C4-2B (cell line): ENCODE results near the gene CPZ.

Source experiments
- CTCF ChIP-seq: fragments of 450-650 bp; conservative IDR thresholded peaks from 2 replicates; pipeline ENCODE4 v1.5.1; 2017; ENCODE audit warnings: mild to moderate bottlenecking
- ZFX ChIP-seq: fragments of 450-650 bp; IDR thresholded peaks from 2 replicates; pipeline ENCODE4 v1.6.1; 2017

- TF ChIP-seq CTCF (no peak), ZFX (no peak)
These were observed 21.1 kb downstream of the CPZ start for GRCh38 chr4:8613421-8614364.
